Stimulated activated CD4-positive, alpha-beta T cell treated with anti-CD3 and anti-CD28 coated beads, Interleukin-1b, Interleukin-23, amount 100 ng/mL, for 4 hours (primary cell): ENCODE data around the gene CERCAM.
A peak's percentile ranks its signal among the peaks of the same experiment; 100 is the strongest.
"Not testable (repeated sequence)": the region's sequence is repeated elsewhere in the genome, so short reads cannot be mapped to it uniquely, and the experiment has no call there.

Experiments used
- DNase-seq, 2 donors: peaks; one replicate each; pipeline ENCODE4 v3.0.0-alpha.2; 2020; ENCODE audit warnings: low read depth in 2 of 2

CERCAM gene

DNA sequence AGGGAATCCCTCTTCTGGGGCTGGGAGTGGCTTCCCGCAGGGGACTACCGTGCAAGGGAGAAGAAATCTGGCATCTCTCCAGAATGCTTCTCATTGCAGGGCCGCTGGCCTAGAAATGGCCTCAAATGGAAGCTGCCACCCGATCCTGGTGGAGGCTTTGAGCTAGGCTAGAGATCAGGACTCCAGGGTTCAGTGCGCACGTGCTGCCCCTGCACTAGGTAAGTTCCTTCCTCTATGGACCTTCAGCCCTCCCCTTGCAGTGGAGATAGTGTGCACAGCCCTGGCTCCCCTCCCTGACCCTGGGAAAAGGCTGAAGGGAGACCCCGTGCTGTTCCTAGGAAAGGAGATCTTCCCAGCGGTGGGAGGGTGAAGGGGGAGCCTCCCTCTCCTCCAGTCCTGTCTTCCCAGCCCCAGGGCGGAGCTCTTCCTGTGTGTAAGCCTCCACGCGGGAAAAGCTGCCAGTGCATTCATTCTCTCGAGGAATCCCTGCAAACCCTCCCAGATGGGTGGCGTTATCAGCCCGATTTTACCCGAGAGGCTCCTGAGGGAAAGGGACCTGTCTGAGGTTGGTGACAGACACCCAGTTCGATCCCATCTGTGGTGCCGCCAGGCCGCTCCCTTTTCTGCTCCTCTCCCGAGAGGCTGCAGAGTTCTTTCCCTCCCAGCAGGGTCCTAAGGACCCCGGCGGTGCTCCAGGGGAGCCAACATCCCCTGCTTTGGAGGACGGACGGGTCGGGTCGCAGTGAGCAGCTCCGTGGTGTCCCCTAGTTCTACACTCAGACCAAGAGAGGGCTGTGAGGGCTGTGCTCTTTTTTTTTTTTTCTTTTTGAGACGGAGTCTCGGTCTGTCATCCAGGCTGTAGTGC is 1.4 kb upstream of the CERCAM start:
- DNase-seq = no peak

- peak; percentile 43 to 67 for DNase-seq
These were observed 502 bp upstream of the CERCAM start for GRCh38 chr9:128420060-128420650.

DNA sequence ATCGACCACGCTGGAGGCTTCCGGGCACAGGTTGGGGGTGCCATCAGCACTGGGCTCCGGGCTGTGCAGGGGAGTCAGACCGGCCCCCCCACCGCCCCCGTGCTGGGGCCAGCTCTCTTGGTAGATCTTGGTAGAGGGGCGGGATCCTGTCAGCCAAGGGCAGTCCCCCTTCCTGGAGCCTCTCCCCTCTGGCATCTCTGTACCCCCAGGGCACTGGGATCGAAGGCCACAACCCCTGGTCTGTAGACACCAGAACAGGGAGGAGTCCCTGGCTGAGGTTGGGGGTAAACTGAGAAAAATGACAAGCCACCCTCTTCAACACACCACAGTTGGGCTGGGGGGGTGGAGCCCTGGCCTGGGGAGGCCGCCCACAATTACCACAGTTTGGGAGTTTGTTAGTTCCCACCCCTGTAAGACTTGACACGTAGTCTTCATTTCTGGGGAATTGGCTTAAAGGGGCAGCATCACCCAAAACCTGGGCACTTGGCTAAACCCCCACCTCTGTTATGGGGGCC is 882 bp downstream of the CERCAM start:
- no peak for DNase-seq

DNA sequence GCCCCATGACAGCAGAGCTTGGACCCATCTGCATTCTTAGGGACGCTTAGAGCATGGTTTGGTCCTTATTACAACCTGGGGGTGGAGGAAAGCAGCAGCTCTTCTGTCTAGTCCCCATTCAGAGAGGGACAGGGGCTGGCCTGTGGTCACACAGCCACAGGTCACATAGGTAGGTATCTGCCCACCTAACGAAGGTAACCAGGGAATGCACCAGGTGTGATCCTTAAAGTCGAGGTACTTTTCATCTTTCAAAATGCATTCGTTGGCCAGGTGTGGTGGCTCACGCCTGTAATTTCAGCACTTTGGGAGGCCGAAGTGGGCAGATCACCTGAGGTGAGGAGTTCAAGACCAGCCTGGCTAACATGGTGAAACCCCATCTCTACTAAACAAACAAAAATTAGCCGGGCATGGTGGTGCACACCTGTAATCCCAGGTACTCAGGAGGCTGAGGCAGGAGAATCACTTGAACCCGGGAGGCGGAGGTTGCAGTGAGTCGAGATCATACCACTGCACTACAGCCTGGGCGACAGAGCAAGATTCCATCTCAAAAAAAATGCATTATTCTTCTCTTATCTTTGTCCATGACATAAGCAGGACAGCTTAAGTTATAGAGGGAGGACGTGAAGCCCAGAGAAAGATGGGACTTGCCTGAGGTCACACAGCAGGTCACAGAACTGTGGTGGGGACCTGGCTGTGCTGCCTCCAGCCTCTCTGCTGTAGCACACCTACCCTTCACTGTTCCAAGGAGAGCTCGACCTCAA is 1.5 kb downstream of the CERCAM start:
- DNase-seq = not testable (repeated sequence)

DNA sequence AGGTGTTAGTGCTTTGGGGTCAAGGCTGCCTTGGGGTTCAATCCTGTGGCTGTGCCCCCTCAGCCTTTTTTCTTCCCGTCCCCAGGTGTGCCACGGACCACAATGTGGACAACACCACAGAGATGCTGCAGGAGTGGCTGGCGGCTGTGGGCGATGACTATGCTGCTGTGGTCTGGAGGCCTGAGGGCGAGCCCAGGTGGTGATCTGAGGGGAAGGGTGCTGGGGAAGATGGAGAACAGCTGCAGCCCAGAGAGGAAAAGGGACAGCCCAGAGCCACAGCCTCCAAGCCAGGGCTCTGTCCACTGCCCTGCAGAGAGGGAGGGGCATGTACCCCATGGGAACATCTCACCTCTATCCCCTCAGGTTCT is 2.1 kb downstream of the CERCAM start:
- no peak for DNase-seq

DNA sequence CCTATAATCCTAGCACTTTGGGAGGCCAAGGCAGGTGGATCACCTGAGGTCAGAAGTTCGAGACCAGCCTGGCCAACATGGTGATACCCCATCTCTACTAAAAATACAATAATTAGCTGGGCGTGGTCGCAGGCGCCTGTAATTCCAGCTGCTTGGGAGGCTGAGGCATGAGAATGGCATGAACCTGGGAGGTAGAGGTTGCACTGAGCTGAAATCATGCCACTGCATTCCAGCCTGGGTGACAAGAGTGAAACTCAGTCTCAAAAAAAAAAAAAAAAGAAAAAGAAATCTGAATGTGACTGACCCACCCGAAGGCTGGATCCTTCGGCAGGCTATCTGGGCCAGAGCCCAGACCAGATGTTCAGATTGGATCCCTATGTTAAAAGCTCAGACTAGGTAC is 2.7 kb downstream of the CERCAM start:
- not testable (repeated sequence) for DNase-seq

DNA sequence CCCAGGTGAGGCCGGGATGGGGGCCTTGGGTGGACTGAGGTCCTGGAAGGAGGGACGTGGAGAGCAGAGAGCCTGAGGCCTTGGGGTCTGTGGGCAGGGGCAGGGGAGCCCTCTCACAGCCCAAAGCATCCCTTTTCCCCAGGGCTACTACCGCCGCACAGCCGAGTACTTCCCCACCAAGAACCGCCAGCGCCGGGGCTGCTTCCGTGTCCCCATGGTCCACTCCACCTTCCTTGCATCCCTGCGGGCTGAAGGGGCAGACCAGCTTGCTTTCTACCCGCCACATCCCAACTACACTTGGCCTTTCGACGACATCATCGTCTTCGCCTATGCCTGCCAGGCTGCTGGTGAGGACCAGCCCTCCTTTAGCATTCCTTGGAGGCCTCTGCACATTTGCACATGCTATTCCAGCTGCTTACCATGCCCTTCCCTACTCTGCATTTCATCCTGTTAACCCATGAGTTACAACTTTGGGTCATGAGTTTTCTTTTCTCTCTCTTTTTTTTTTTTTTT is 3.7 kb downstream of the CERCAM start:
- DNase-seq = no peak

GRCh38 chr9:128428644-128429512 is 8.2 kb downstream of the CERCAM start:
- no peak for DNase-seq

DNA sequence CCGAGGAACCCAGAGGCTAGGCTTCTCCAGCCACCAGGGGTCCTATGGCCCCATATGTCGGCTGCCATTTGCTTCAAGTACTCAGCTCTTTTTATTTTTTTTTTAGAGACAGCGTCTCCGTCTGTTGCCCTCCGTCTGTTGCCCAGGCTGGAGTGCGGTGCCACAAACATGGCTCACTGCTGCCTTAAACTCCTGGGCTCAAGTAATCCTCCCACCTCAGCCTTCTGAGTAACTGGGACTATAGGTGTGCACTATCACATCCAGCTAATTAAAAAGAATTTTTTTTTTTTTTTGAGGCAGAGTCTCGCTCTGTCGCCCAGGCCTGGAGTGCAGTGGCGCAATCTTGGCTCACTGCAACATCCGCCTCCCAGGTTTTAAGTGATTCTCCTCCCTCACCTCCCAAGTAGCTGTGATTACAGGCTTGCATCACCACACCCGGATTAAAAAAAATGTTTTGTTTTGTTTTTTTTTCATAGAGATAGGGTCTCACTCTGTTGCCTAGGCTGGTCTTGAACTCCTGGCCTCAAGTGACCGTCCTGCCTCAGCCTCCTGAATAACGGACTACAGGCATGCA is 8.9 kb downstream of the CERCAM start:
- no peak for DNase-seq

- no peak for DNase-seq
These were observed 10.6 kb downstream of the CERCAM start for GRCh38 chr9:128431207-128431606.

GRCh38 chr9:128434340-128434739 is 13.7 kb downstream of the CERCAM start:
- no peak for DNase-seq

- no peak for DNase-seq
These were observed 15.0 kb downstream of the CERCAM start for GRCh38 chr9:128435611-128436010.

DNA sequence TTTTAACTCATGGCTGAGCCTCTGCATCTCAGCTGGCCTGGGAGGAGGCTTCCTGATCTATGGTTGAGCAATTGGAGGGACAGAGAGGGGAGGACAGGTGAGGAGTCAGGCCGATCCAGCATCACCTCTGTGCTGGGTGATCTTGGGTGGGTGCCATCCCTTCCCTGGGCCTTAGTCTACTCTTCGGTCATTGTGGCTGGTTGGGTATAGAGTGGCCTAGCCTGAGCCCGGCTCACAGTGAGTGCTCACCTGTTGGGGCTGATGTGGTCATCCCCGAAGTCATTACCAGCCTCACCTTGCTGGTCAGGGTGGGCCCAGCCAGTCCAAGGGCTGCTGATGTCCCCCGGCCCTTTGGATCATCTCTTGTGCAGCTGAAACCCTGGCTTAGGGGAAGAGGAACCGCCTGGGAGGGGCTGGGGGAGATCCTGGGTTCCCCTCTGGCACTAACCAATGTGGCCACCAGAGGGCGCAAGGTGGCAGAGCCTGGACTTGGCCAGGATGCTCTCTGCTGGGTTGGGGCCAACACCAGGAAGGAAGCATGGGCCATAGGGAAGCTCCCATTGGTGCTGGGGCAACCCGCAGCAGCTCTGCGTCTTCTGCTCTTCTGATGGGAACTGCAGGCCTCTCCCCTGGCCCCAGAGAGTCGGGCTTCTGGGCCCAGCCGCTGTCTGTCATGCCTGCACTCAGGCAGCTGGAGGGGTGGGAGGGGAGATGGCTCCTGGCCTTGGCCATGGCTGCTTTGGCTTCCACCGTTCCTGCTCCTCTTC is 17.9 kb downstream of the CERCAM start:
- DNase-seq = peak; percentile 76 to 82

DNA sequence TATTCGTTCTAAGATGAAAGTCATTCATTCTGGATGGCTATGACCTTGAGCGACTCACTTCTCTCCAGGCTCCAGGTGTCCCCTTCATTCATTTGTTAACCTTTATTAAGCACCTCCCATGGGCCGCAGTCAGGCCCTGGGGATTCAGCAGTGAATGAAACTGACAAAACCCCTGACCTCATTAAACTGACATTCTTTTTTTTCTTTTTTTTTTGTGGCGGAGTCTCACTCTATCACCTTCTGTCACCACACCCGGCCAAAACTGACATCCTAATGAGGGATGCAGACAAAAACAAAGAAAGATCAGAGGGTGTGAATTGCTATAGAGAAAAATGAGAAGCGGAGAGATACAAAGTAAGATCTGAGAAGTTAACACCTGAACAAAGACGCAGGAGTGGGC is 18.6 kb downstream of the CERCAM start:
- no peak for DNase-seq

GRCh38 chr9:128442150-128442549 is 21.5 kb downstream of the CERCAM start:
- no peak for DNase-seq

GRCh38 chr9:128446505-128446904 is 25.8 kb downstream of the CERCAM start:
- DNase-seq = not testable (repeated sequence)

DNA sequence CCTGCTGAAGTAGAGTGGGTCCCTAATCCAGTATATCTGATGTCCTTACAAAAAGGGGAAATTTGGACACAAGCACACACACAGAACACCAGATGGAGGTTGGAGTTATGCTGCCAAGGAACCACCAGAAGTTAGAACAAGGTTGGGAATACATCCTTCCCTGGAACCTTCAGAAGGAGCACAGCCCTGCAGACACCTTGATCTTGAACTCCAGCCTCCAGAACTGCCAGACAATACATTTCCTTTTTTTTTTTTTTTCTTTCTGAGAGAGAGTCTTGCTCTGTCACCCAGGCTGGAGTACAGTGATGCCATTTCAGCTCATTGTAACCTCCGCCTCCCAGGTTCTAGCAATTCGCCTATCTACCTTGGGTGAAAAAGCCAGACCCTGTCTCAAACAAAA is 28.1 kb downstream of the CERCAM start:
- DNase-seq = no peak

- DNase-seq = no peak
These were observed 34.3 kb downstream of the CERCAM start for GRCh38 chr9:128454991-128455390.

DNA sequence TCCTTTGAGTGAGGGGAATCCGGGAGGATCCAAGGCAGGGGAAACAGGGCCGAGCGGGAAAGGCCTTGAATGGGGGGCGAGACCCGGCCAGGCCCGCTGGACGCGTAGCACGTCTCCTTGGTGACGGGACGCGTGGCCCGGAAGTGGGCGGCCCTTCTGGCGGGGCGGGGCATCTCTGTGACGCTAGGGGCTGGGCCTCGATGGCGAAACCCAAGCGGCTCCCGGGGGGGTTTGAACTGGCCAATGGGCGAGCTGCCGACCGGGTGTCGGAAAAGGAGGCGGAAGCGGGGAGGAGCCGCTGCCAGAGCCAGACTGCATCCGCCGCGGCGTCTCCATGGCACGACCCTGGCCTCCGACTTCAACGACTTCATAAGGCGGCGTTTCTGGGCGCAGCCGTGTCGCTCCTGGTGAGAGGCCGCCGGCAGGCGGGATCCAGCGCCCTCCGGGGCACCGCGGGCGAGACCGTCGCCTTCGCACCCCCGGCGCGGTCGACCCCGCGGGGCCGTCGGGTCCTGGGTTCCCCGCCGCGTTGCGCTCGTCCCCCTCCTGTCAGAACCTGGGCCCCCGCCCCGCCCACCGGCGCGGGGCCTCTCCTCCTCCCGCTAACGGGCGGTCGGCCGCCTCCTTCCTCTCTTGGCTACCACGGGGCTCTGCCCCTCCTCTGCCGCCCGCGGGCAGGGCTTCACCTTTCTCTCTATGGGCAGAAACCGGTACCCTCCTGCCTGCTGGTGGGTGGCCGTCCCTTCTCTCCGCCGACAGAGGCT is 35.4 kb downstream of the CERCAM start, which contains the start of gene ODF2:
Gene ODF2 (plus strand): TSS at position 158 of the 764 bp plus-strand sequence. CDS start 86 bp downstream, at position 244.
- DNase-seq = peak; percentile 97 to 98
